Stimulated activated CD4-positive, alpha-beta T cell treated with anti-CD3 and anti-CD28 coated beads, Interleukin-2, amount 100 ng/mL, for 24 hours (primary cell): ENCODE measurements around the gene GPBP1.
"Not testable (repeated sequence)": the region's sequence is repeated elsewhere in the genome, so short reads cannot be mapped to it uniquely, and the experiment has no call there.

Experiments used
- DNase-seq, 2 donors: peaks; one replicate each; pipeline ENCODE4 v3.0.0-alpha.2; 2020

Gene GPBP1

DNA sequence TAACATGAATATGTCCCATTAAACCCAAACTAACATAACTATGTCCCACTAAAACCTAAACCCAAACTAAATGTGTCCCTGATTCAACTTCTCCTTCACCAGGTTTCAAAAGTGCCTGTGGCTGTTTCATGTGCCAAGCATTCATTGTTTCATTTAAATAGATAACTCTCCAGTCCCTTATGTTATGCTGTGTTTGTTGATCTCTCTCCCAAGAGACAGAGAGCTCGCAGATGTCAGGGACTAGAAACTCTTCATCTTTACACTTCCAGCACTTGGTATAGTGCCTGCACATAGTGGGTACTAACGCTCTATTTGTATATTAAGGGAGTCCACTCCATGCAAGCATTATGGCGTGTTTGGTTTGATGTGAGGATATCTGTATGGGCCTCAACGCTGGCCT, 118.0 kb downstream of the GPBP1 start:
- no peak for DNase-seq

DNA sequence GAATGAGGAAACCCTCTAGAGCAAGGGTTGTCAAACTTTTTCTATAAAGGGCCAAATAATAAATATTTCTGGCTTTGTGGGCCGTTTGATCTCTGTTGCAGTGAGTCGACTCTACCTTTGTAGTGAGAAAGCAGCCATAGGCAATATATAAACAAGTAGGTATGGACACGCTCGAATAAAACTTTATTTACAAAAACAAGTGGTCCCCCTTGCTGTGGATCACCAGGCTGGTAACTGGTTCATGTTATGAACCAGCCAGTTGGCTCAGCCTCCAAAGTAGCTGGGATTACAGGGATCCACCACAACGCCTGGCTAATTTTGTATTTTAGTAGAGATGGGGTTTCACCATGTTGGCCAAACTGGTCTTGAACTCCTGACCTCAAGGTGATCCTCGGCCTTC, 118.5 kb downstream of the GPBP1 start:
- DNase-seq = no peak

DNA sequence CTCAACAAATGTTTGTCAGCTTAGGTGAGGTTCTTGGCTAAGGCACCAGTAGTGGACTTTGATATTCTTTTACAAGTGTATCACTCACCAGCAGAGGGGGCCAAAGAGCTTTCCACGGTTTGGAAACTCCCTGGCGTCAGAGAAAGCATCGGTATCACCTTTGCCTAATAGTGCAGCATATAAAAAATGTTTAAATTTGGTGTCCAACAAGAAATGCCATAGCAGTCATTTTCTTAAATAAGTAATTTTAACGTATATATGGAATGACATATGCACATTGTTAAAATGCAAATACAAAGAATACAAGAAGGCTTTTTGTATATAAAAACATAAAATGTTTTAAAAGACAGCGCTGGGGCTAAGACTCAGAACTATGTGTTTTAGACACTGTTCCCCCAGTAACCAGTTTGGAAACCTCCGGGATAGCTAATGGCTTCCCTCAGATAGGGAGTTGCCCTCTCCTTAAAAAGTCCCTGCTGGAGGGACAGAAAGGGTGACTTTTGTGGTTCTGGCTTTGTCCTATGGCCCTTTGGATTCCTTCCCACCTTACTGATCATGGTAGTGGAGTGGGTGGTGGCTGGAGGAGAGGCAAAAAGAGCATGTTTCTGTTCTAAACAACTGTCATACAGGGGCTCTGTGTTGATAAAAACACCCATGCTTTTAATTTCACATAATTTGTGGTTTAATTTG, 124.6 kb downstream of the GPBP1 start:
- DNase-seq = peak; percentile 84 to 91

GRCh38 chr5:57298985-57299491, 125.2 kb downstream of the GPBP1 start:
- DNase-seq = peak; percentile 41 to 59

GRCh38 chr5:57299986-57300385, 126.1 kb downstream of the GPBP1 start:
- DNase-seq = no peak

DNA sequence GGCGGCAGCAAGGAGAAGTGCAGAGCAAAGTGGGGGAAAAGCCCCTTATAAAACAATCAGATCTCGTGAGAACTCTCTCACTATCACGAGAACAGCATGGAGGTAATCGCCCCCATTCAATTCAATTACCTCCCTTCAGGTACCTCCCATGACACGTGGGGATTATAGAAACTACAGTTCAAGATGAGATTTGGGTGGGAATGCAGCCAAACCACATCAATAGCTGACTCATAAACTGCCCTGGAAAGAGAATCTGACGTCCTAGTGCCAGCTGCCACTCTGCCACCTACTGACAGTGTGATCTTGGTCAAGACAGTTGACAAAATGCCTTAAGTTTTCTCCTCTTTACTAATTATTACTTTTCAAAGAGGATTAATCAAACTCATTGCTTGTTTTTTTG, 128.3 kb downstream of the GPBP1 start:
- DNase-seq = peak; percentile 51 to 52

DNA sequence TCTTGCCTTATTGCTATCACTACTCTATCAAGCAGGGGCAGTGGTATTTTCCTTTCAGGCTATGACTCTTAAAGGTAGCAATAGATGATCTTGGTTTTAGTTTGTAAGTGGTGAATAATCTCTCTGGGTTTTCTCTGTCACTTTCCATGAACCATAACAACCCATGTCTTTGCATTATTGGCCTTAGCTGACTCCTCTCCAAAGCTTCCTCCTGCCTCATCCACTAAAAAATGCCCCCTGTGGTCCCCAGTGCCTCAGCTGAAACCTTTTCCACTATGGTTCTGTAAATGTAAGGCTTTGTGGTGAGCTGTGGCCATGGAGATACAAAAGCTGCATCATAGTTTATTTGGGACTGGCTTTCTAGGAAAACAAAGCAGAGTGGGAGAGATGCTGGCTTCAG, 128.8 kb downstream of the GPBP1 start:
- no peak for DNase-seq

GRCh38 chr5:57303985-57304384, 130.1 kb downstream of the GPBP1 start:
- DNase-seq = no peak

GRCh38 chr5:57304931-57305330, 131.1 kb downstream of the GPBP1 start:
- no peak for DNase-seq

GRCh38 chr5:57306359-57306758, 132.5 kb downstream of the GPBP1 start:
- DNase-seq = no peak

- no peak for DNase-seq
Observed at GRCh38 chr5:57307516-57307915, 133.7 kb downstream of the GPBP1 start.

DNA sequence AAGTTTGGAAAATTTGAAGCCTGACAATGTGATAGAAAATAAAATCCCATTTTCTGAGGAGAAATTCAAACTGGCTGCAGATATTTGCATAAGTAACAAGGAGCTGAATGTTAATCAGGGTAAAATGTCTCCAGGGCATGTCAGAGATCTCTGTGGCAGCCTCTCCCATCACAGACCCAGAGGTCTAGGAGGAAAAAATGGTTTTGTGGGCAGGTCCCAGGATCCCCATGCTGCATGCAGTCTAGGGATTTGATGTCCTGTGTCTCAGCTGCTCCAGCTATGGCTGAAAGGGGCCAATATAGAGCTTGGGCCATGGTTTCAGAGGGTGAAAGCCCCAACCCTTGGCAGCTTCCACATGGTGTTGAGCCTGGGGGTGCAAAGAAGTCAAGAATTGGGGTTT, 135.2 kb downstream of the GPBP1 start:
- DNase-seq = not testable (repeated sequence)

DNA sequence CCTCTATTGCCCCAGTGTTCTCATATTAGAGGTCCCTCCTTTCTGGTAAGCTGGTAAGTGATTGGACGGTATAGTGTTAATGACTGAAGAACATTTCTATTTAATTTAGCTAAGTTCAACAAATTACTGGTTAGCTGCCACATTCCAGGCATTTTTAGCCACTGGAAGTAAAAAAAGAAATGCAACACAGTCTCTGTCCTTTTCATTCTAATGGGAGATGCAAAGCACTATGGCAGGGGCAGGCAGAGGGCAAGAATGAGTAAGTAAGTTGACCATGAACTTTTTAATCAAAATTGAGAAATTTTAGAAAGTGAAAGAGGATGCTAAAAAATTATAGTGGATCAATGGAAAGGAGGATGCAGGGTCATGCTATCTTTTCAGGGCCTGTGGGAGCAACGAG, 137.4 kb downstream of the GPBP1 start:
- DNase-seq = no peak

DNA sequence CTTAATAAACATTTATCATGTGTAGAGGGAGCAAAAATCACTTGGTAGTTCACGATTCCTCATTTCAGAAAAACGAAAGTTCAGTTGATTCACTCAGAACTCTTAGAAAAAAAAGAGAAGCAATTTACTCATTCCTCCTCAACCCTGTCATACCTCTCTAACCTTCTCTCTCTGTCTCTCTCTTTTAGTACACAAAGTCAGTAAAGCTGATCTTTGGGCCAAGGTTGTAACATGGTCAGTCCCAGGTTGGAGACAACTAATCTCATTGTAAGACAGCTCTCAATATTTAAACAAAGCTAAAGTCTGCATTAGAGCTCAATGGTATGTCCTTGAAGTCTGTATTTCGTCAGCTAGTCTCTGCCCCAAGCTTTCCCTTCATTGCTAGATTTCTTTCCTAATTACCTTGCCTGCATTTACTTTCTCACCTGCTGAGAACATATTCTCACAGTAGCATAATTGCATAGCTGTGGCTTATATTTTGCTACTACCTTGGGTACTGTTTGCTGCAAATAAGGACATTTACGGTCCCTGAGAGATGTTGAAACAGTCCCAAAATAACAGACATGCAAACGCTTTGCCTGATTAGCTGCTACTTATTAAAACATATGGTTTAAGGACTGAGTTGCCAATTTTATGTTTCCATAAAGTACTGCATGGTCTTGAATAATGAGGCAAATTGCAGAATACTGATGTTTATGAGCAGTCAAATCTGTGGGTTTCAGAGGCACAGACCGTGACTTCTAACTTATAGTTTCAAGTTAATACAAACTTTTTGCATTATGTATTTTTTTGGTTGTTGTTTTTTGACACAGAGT, 138.3 kb downstream of the GPBP1 start:
- DNase-seq = no peak

DNA sequence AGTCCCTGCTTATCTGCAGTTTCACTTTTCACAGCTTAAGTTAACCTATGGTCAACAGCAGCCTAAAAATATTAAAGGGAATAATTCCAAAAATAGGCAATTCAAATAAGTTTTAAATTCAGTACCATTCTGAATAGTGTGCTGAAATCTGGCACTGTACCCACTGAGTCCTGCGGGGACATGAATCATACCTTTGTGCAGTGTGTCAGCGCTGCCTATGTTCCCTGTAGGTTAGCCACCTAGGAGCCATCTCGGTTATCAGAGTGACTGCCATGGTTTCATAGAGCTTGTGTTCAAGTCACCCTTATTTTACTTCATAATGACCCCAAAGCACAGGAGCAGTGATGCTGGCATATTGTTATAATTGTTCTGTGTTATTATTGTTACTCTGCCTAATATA, 139.9 kb downstream of the GPBP1 start:
- no peak for DNase-seq
